Suprapubic skin (tissue), 4 donors: ENCODE data around the gene NATD1. TPM values are rescaled to one million over a fixed set of nuclear protein-coding genes. Genes with fewer than 3 reads are reported as not detected.

ENCODE experiments used
- DNase-seq, 2 donors: peaks; one replicate each; pipeline ENCODE4 v3.0.0-alpha.2; 2019; ENCODE audit warnings: low spot score in 2 of 2
- H3K27ac ChIP-seq: fragments of 200-600 bp; sonication (generic); one replicate; pipeline ENCODE4 v1.5.1; 2019
- H3K27me3 ChIP-seq: fragments of 200-600 bp; sonication (generic); one replicate; pipeline ENCODE4 v1.5.1; 2019
- H3K36me3 ChIP-seq: fragments of 200-600 bp; sonication (generic); one replicate; pipeline ENCODE4 v1.5.1; 2019
- H3K4me1 ChIP-seq: fragments of 200-600 bp; sonication (generic); one replicate; pipeline ENCODE4 v1.5.1; 2019
- H3K4me3 ChIP-seq: fragments of 200-600 bp; sonication (generic); one replicate; pipeline ENCODE4 v1.5.1; 2019; ENCODE audit warnings: mild to moderate bottlenecking
- H3K9me3 ChIP-seq: fragments of 200-600 bp; sonication (generic); one replicate; pipeline ENCODE4 v1.5.1; 2019
- EP300 ChIP-seq: sonication (generic); formaldehyde crosslinking; IDR thresholded peaks from one replicate; pipeline ENCODE4 v1.6.1; 2017; ENCODE audit warnings: antibody characterized with exemption
- POLR2A ChIP-seq, 2 donors: fragments of 450-650 bp; IDR thresholded peaks; one replicate each; pipeline ENCODE4 v1.6.1; 2017; ENCODE audit warnings: antibody characterized with exemption in 2 of 2, mild to moderate bottlenecking in 2 of 2, moderate library complexity in 2 of 2
- POLR2AphosphoS5 ChIP-seq, 3 donors: sonication (generic); formaldehyde crosslinking; IDR thresholded peaks; one replicate each; pipeline ENCODE4 v1.6.1; 2017; ENCODE audit warnings: antibody characterized with exemption in 3 of 3
- WGBS: methylation state at CpG from one replicate; pipeline ENCODE4 v1.1.5; 2018; 5-methylcytosine and 5-hydroxymethylcytosine counted together
- total RNA-seq, 4 donors: library from RNA; depleted of rRNA; stranded (reverse); fragments of >200 nt; gene quantifications; one replicate each; pipeline ENCODE4 v1.1.0, GENCODE V29; 2016
- TF ChIP-seq, protein P1 (sequence below), 2 donors: fragments of 200-600 bp in 1 of 2; fragments of 450-650 bp in 1 of 2; sonication (generic) in 1 of 2; IDR thresholded peaks; one replicate each; pipeline ENCODE4 v1.5.1; 2016 to 2019; ENCODE audit warnings: antibody characterized with exemption in 2 of 2, mild to moderate bottlenecking in 1 of 2, moderate library complexity in 1 of 2

NATD1 gene
- total RNA-seq, 4 donors from 2014 or later = 11.2 to 21.1 (median 14.6) TPM

DNA sequence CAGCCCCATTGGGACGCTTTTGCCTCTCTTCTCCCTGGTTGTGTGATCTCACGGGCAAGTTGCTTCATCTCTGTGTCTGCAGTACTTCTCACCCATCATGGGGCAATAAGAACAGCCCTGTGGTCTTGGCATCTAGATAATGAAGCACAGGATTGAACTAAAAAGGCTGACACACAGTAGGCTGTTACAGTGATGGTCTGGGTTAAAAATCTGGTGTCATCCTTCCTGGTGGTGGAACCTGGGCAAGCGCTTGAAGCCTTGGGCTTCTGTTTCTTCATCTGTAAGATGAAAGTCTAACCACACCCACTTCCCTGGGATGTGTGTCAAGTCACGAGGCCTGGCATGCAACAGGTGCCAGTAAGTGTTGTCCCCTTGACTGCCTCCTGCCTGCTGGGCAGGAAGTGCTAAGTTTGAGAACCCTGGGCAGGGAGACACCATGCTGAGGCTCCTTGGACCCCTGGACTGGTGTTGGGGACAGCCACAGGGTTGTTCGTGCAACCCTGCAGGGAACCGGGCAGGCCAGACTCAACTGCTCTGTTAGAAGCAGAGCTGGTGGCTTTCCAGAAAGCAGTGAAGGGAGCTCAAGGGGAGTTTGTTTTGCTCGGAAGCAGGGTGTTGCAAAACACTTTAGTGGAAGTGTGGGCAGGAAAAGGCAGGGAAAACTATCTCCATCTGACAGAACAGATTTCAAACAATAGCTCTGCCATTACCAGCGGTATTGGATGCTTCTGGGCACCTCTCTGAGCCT is 25.4 kb upstream of the NATD1 start:
- H3K9me3 ChIP-seq = no peaks in the 10 kb centered on the region
- peaks cover 47% of the 10 kb centered on the region for H3K4me1 ChIP-seq
- H3K27ac ChIP-seq = no peak overlapping the region
- 46% methylated on average over 6 of the region's 8 CpGs for WGBS
- TF ChIP-seq, protein P1, sequence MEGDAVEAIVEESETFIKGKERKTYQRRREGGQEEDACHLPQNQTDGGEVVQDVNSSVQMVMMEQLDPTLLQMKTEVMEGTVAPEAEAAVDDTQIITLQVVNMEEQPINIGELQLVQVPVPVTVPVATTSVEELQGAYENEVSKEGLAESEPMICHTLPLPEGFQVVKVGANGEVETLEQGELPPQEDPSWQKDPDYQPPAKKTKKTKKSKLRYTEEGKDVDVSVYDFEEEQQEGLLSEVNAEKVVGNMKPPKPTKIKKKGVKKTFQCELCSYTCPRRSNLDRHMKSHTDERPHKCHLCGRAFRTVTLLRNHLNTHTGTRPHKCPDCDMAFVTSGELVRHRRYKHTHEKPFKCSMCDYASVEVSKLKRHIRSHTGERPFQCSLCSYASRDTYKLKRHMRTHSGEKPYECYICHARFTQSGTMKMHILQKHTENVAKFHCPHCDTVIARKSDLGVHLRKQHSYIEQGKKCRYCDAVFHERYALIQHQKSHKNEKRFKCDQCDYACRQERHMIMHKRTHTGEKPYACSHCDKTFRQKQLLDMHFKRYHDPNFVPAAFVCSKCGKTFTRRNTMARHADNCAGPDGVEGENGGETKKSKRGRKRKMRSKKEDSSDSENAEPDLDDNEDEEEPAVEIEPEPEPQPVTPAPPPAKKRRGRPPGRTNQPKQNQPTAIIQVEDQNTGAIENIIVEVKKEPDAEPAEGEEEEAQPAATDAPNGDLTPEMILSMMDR (IDR thresholded peaks at IDR 0.05) = peak in 1 of 2 donors; percentile 24
- TF ChIP-seq POLR2AphosphoS5 (IDR thresholded peaks at IDR 0.05) = no peak
- H3K4me3 ChIP-seq = no peak overlapping the region
- no peaks in the 10 kb centered on the region for H3K36me3 ChIP-seq
- no peaks in the 10 kb centered on the region for H3K27me3 ChIP-seq
- peak in 1 of 2 donors; percentile 89 for DNase-seq

DNA sequence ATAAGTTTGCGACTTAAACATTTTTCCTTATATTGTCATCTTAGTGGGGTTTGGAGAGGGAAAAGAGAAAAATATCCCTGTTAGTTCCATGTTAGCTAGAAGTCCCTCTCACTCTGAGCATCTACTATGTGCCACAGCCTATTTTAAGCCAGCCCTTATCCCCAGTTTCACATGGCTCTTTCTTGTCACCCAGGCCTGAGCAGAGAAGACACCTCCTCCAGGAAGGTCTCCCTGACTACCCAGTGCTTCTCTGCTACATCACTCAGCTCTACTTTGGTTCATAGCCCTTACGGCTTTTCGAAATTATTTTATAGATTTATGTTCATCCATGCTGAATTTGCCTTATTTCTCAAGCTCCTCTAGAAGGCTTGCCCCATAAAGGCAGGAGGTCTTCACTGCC is 24.1 kb upstream of the NATD1 start:
- DNase-seq = no peak
- H3K4me1 ChIP-seq = peaks cover 41% of the 10 kb centered on the region
- H3K27ac ChIP-seq = no peak overlapping the region

GRCh38 chr17:21276264-21276588 is 23.0 kb upstream of the NATD1 start:
- Histone ChIP-seq H3K27me3 (no peaks in the 10 kb centered on the region), H3K27ac (no peak overlapping the region), H3K4me1 (peaks cover 40% of the 10 kb centered on the region), H3K36me3 (no peaks in the 10 kb centered on the region), H3K9me3 (no peaks in the 10 kb centered on the region), H3K4me3 (peak overlapping the region; percentile 70)
- TF ChIP-seq EP300 (no peak), POLR2AphosphoS5 (IDR thresholded peaks at IDR 0.05) (no peak), POLR2A (IDR thresholded peaks at IDR 0.05) (no peak)
- TF ChIP-seq, protein P1 (IDR thresholded peaks at IDR 0.05) = no peak
- DNase-seq = no peak
- WGBS = 13% methylated on average over 17 of the region's 17 CpGs

More for the DNA sequence above, 24.1 kb upstream of the NATD1 start:
- Histone ChIP-seq H3K27me3 (no peaks in the 10 kb centered on the region), H3K9me3 (no peaks in the 10 kb centered on the region), H3K4me3 (no peak overlapping the region), H3K36me3 (no peaks in the 10 kb centered on the region)
- WGBS = 98% methylated on average over 3 of the region's 3 CpGs
- TF ChIP-seq POLR2A (IDR thresholded peaks at IDR 0.05) (no peak), EP300 (no peak), POLR2AphosphoS5 (IDR thresholded peaks at IDR 0.05) (no peak)
- TF ChIP-seq, protein P1 (IDR thresholded peaks at IDR 0.05) = no peak

DNA sequence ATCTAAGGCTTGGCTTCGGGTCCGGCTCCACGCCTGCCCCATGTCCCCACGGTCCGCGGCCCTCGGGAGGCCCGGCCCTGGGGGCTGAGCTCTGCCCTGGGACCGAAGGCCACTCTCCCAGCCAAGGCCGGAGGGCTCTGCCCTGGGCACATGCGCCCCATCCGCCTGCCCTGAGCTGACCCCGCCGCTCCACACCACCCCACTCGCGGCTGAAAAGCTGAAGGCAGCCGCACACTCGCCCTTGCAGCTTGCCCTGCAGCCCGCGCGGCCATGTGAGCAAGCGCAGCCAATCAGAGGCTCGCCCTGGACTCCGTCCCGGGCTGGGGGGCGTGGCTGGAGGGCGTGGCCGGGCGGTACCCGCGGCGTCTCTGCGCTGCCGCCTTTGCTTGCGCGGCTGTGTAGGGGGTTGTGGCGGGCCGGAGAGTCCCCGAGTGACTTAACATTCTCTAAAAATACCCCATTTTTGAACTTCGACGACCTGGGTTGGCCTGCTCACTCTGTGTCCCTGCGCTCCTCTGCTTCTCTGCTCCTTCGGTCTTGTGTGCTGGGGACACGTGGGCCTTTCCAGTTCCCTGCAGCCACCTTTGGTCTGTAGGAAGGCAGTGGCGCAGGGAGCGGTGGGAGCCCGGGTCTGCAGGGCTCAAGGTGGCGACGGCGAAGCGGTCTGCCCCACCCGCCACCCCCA is 22.5 kb upstream of the NATD1 start:
- TF ChIP-seq POLR2A (IDR thresholded peaks at IDR 0.05) = no peak
- DNase-seq = peak; percentile 95 to 97
- Histone ChIP-seq H3K27ac (no peak overlapping the region), H3K4me1 (peaks cover 40% of the 10 kb centered on the region), H3K4me3 (peak overlapping the region; percentile 70), H3K36me3 (no peaks in the 10 kb centered on the region), H3K27me3 (no peaks in the 10 kb centered on the region), H3K9me3 (no peaks in the 10 kb centered on the region)
- 1% methylated on average over 15 of the region's 52 CpGs for WGBS

- Histone ChIP-seq H3K27ac (no peak overlapping the region), H3K9me3 (no peaks in the 10 kb centered on the region), H3K36me3 (no peaks in the 10 kb centered on the region), H3K27me3 (no peaks in the 10 kb centered on the region), H3K4me1 (peaks cover 39% of the 10 kb centered on the region), H3K4me3 (peak overlapping the region; percentile 70)
- TF ChIP-seq, protein P1 (IDR thresholded peaks at IDR 0.05) = no peak
- TF ChIP-seq POLR2AphosphoS5 (IDR thresholded peaks at IDR 0.05) (no peak), POLR2A (IDR thresholded peaks at IDR 0.05) (no peak), EP300 (no peak)
- DNase-seq = peak in 1 of 2 donors; percentile 63
- 15% methylated on average over 16 of the region's 20 CpGs for WGBS
Observed at GRCh38 chr17:21275047-21275578, 21.9 kb upstream of the NATD1 start.
